HG03108 (cell line): ENCODE measurements around the gene PAPOLG.
A peak's percentile ranks its signal among the peaks of the same experiment; 100 is the strongest.
"Not testable (repeated sequence)": the region's sequence is repeated elsewhere in the genome, so short reads cannot be mapped to it uniquely, and the experiment has no call there.

Experiments used
- ATAC-seq: cut with Tn5 transposase; IDR thresholded peaks from one replicate; pipeline ENCODE4 v1.9.1; 2021; ENCODE audit warnings: moderate library complexity; ENCODE audit not compliant: unreplicated experiment

The PAPOLG gene

DNA sequence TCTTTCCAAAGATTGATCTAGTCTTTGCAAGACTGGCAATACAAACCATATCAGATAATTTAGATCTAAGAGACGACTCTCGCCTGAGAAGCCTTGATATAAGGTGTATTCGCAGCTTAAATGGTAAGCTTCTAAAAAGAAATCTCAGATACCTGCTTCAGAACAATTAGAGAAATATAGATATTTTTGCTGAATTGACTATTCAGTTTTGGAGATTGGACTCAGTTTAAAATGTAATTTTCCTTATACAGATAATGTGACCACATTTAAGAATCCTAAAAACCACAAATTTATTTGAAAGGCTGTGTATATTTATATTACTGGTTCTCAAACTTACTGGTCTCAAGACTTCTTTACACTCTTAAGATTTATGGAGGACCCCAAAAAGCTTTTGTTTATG is 15.4 kb downstream of the PAPOLG start:
- ATAC-seq = no peak

DNA sequence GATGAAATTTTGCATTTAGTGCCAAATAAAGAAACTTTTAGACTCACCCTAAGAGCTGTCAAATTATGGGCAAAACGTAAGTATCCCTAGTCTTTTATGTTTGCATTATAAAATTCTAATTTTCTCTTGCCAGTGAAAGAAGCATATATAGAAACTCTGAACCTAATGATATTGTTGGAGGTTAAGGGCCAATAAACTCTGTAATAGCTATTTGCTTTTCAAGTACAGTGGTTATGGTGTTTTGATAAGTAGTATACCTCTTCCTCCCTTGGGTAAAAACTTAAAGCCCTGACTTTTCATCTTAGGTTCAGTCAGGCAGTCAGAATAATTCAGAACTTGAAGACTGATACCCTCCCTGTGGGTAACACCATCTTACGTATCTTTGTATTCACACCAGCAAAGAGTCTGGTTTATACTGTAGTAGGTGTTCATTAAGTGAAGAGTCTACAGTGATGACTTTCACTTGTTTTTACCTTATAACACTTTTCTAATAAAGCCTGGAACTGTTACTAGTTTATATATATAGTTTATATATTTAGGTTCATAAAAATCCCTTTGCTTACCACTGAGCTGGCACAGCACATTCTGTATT is 19.1 kb downstream of the PAPOLG start:
- ATAC-seq = no peak

DNA sequence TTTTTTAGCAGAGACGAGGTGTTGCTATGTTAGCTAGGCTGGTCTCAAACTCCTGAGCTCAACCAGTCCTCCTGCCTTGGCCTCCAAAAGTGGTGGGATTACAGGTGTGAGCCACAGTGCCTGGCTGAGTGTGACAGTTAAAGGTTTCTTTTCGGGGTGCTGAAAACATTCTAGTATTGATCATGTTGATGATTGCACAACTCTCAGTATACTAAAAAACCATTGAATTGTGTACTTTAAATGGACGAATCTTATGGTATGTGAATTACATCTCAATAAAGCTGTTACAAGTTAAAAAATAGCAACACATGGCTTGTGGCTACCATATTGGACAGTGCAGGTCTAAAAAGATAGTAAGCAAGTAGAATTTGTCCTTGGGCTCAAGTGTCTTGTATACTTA is 22.3 kb downstream of the PAPOLG start:
- ATAC-seq = no peak

DNA sequence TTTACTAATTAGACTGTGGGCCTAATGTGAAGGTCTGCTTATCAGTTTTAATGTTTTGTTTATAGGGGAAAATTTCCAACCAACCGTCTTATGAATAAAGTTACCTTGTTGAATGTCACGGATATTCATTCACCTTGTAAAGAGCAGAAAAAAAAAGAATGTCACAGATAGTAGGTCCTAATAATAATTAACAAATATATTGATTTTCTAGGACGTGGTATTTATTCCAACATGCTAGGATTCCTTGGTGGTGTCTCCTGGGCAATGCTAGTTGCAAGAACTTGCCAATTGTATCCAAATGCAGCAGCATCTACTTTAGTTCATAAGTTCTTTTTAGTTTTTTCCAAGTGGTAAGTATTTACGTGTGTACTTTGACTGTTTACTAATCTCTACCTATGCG is 23.4 kb downstream of the PAPOLG start:
- ATAC-seq = no peak

DNA sequence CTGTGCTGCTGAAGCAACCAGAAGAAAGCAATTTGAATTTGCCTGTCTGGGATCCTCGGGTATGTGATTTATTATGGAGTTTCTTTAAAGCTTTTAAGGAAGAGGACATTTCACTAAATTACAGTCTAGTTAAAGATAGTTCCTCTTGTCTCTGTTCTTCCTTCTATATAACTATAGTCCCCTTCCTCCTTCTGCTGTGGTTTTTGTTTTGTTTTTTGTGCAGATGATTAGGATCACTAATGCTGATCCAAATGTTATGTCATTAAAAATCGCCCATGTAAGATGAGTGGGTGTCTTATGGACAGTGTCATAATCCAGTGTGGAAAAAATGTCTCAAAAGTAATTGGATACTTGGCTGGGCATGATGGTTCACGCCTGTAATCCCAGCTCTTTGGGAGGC is 24.7 kb downstream of the PAPOLG start:
- no peak for ATAC-seq

DNA sequence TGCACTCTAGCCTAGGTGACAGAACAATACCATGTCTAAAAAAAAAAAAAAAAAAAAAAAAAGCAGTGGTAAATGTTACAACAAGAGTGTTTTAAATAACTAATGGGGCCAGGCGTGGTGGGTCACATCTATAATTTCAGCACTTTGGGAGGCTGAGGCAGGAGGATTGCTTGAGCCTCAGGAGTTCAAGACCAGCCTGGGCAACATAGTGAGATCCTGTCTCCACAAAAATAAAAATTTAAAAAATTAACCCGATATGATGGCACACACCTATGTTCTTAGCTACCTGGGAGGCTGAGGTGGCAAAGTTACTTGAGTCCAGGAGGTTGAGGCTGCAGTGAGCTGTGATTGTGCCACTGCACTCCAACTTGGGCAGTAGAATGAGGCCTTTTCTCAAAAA is 37.1 kb downstream of the PAPOLG start:
- no peak for ATAC-seq

DNA sequence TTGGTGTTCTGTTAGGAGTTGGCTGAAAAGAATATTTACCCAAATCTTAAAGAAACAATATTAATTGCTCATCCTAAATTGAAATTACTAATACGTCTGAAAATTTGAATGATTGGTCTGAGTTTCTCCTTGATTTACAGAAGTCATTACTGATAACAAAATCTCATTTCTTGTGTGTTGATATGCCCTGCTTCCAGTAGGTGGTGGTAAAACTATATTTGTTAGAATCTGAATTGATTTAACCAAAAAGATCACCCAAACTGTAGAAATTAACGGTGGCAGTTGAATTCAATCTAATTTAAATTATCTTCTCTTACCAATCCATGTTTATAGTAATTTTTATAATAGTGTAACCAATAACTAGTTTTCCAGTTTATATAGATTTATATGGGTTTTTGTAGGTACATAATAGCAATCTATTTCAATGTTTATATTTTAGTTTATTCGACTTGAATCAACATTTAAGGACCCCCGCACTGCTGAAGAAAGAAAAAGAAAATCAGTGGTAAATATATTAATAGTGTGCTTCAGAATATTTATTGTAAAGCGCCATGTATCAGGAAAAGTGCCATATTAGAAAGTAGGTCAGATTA is 38.3 kb downstream of the PAPOLG start:
- ATAC-seq = no peak

DNA sequence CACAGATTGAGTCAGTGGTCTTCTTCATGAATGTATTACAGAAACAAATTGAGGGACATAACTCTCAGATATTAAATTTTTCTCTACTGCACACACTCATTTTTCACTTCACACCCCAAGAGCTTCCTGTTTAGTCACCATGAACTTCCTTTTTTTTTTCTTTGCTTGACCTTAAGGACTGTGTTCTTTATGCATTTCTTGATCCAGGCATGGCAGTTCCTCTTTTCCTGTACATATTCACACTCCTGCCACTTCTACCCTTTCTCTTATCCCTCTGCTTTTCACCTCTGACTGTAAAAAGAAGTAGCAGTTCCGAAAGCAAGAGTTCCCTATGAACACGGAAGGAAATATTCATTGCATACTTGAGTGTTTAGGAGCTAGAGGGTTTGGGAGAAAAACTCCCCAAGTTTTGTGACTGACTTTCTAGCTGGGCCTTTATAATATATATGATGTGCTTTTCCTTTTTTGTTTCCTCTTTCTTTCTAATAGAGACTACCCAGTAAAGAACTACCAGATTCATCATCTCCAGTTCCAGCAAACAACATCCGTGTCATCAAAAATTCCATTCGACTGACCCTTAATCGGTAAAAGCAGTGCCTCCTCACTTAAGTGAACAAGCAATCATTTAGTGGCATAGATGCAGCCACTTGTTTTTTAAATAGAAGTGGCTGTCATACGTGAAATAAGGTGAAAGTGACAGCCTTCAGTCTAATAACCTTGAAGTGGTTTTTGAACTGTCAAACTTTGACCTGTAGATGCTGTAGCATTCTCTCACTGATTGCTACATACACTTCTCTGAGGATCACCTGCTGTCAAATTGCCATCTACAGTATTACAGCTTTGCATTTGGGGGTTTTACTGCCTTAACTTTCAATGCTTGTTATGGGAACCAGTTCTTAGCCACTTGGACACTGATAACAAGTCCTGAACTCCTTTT is 40.8 kb downstream of the PAPOLG start:
- no peak for ATAC-seq

DNA sequence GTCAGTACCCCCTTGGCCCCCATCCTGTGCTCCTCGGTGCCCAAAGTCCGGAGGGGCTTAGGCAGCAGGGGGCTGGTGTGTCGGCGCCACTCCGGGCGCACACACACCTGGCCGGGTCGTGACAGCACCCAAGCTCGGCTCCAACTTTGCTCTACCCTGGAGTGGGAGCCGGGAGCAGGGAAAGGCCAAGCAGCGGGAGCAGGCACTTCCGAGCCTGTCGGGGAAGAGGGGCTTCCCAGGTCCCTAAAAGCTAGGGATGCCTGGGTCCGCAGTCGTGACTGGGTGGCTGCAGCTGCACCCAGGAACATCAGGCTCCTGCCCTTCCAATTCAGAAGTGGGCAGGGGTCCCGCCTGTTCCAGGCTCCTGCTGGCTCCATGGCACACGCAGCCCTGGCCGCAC is 48.4 kb downstream of the PAPOLG start:
- no peak for ATAC-seq

DNA sequence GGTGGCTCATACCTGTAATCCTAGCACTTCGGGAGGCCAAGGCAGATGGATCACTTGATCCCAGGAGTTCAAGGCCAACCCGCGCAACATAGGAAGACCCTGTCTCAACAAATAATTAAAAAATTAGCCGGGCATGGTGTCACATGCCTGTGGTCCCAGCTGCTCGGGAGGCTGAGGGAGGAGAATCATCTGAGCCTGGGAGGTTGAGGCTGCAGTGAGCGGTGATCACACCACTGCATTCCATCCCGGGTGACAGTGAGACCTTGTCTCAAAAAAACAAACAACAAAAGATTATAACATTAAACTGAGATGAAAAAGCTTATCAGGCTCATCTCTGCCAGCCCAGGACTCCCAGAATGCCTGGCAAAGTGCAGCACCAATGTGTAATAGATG is 50.5 kb downstream of the PAPOLG start:
- ATAC-seq = no peak

DNA sequence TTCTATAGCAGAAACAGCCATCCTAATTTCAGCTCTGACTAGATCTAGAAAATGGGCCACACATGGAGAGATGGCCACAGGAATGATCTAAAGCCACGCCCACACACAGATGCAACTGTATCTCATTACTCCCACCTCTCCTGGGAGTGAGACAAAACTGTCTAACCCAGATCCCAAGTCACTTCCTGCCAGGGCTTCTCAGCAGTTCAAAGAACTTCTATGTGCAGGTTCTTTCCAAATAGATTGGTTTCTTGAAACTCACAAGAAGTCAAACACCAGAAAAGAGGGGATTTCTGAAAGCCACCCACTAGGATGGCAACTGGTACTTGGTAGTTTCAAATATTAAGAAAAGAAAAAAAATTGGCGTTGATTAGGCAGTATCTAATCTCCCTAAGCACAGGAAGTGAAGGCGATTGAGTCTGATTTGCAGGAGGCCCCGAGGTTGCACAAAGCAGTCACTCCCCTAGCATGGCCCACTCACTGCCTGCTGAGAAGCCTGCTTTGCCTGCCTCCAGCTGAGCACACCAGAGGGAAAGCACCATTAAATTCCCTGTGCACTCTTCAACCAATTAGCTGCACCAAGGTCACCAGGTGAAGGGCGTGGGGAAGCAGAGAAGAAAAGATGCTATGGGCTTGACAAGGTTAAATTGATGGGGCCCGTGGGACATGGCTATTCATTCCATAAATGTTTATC is 51.1 kb downstream of the PAPOLG start:
- peak; percentile 81 for ATAC-seq

DNA sequence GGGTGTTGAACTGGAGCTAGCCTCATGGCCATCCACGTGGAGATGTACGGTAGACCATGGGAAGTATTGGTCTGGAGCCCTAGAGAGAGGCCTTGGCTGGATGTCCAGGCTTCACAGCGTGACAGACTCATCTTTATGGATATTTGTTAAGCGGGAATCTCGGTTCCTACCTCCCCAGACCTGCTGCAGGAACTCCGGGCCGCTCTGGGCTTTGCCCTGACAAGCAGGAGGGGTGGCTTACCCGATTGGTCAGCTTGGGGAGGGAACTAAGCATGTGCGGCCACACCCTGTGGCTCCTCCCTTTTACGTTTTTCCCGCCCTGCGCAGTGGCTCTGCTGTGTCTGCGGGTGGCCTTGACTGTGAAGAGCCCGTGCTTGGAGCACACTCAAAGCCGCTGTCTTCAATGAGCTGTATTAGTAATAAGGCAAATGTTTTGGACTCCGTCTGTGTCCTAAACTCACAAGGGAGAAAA is 52.3 kb downstream of the PAPOLG start:
- ATAC-seq = no peak

DNA sequence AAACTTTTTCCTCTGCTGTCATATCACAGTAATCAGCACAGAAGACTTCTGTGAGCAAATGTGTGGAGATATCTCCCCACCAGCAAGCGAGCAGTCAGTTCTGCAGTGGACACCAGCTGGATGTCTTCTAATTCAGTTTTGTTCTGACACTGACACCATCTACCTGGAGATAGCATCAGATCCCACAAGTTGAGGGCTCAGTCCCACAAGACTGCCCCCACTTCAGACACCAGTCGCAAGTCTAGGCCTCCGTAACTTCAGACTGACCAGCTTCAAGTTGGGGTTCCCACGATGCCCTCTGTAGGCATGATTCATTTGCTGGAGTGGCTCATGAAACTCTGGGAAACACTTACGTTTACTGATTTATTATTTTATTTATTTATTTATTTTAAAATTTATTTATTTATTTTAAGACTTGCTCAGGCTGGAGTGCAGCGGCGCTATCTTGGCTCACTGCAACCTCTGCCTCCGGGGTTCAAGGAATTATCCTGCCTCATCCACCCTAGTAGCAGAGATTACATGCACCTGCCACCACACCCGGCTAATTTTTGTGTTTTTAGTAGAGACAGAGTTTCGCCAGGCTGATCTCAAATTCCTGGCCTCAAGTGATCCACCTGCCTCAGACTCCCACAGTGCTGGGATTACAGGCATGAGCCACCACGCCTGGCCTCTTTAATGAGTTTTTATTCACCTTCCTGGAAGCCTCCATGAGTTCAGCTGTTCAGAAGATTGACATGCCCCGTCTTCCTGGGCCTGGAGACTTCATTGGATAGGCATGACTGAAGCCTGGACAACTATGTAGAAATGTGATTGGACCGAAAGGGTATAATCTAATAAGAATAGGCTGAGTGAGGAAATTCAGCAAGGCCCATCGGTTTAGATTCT is 55.7 kb downstream of the PAPOLG start:
- no peak for ATAC-seq

DNA sequence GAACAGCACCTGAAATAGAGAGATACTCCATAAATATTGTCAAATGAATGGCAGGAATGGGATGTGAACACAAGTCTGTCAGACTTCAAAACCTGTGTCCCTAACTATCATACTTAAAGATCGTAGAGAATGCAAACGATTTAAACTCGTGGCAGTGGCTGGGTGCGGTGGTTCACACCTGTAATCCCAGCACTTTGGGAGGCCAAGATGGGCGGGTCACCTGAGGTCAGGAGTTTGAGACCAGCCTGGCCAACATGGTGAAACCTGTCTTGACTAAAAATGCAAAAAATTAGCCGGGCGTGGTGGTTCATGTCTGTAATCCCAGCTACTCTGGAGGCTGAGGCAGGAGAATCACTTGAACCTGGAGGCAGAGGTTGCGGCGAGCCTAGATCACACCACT is 61.1 kb downstream of the PAPOLG start:
- ATAC-seq = not testable (repeated sequence)

DNA sequence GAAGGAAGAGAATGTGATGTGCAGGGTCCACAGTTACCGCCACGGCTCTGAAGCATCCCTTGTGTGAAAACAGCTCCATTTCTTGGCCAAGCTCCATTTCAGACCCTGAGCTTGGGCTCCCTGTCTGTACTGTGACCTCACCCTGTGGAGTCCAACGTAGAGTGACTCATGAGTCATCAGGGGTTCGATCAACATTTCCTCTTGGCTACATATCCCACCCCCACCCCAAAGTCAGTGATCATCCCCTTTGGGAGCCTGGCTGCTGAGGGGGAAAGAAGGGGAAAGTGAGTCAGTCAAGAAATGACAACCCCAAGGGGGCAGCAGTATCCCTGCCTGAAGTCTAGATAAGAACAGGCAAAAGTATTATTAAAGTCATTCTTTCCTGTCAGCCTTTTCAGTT is 62.2 kb downstream of the PAPOLG start:
- ATAC-seq = no peak

DNA sequence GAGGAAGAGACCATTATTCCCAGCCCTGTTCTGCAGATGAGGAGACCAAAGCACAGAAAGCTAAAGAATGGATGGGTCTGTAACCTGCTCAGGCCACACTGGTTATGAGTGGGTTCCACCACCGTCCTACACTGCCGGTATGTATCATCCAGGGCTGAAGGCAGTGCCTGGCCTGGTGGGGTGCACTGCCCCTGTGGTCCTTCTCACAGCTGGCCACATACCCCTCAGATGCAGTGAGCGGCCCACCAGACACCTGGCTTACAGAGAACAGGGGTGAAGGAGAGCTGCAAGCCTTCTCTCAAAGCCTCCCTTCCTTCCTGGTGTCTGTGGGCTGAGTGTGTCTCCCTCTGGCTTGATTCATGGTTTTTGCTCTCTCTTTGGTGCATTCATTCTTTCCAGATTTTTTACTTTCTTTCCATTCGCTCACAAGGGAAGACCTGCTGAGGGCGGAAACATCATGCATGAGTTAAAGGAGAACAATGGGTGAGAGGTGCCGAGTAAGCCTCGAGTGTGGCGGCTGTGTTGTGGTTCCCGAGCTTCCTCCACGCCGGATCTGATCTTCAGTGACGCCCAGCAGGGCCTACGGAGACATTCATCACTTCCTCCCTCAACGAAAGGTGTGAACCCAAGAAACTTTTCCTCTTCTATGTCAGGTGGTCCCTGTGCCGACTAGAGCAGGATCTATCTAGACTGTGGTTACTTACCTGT is 63.2 kb downstream of the PAPOLG start:
- ATAC-seq = no peak

DNA sequence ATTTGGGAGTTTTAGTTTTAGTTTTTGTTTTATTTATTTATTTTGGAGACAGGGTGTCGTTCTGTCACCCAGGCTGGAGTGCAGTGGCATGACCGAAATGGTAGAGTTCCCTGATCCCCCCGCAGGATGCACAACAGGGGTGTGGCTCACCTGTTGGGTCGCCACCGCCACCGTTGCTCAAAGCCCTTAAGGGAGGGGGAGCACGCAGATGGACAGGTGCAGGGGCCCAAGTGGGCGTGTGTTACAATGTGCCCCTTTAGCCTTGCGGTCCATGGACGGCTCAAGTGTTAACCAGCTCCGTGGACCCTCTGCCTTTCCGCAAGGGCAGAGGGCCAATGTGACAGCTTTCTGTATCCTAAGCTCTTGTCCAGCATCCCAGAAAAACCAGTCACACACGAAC is 63.9 kb downstream of the PAPOLG start:
- no peak for ATAC-seq

DNA sequence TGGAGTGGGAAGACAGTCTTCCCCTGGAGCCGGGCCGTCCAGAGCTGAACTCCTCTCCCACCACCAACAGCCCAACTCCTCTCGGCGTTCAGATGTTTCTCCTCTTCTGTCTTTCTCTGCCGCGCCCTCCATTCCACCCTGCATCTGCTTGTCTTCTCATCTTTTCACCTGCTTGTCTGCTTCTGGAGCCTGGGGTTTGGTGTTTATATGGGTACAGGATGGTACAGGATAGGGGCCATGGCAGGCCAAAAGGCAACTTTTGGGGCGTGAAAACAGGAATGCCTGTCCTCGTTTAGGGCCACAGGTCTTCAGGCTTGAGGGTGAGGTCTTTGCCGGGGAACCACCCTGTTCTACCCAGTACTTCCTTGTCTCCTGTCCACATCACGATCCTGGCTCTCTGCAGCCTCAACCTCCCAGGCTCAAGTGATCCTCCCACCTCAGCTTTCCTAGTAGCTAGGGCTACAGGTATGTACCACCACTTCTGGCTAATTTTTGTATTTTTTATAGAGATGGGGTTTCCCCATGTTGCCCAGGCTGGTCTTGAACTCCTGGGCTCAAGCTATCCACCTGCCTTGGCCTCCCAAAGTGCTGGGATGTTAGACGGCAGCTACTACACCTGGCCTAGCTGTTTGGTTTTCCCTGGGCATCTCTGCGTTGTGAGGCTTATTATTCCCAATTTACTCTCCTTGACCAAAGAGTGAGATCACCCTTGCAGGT is 64.5 kb downstream of the PAPOLG start:
- no peak for ATAC-seq

DNA sequence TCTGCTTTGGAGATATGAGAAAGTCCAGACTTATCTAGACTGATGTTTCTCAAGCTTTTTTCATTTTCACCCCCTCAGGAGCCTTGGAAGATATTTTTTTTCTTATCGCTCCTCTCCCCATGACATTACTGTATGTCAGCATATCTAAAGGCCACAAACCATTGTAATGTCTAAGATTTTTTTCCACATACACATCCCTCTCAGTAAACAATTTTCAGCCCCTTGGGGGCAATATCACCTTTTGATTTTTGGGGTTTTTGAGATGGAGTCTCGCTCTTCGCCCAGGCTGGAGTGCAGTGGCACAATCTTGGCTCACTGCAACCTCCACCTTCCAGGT is 65.0 kb downstream of the PAPOLG start:
- ATAC-seq = no peak
